ENCODE measurements around the gene RENBP. TPM values are rescaled to one million over a fixed set of nuclear protein-coding genes. Genes with fewer than 3 reads are reported as not detected.

Gene RENBP
- total RNA-seq, 1 donor from 2014 or later, result 46.4 TPM

DNA sequence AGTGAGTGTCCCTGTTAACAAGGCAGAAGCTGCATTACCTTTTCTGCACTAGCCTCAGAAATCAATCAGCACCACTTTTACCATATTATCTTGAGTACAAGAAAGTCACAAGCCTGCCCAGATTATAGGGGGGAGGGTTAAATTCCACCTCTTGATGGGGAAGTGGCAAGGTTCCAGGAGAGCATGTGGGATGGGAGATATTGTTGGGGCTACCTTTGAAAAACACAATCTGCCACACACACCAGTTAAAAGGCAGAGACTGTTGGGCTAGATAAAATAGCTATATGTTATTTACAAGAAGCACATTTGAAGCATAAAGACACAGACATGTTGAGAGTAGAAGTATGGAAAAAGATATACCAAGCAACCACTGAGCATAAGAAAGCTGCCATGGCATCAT, 46.5 kb downstream of the RENBP start:
- TF ChIP-seq, protein P1, sequence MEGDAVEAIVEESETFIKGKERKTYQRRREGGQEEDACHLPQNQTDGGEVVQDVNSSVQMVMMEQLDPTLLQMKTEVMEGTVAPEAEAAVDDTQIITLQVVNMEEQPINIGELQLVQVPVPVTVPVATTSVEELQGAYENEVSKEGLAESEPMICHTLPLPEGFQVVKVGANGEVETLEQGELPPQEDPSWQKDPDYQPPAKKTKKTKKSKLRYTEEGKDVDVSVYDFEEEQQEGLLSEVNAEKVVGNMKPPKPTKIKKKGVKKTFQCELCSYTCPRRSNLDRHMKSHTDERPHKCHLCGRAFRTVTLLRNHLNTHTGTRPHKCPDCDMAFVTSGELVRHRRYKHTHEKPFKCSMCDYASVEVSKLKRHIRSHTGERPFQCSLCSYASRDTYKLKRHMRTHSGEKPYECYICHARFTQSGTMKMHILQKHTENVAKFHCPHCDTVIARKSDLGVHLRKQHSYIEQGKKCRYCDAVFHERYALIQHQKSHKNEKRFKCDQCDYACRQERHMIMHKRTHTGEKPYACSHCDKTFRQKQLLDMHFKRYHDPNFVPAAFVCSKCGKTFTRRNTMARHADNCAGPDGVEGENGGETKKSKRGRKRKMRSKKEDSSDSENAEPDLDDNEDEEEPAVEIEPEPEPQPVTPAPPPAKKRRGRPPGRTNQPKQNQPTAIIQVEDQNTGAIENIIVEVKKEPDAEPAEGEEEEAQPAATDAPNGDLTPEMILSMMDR (IDR thresholded peaks at IDR 0.05), result no peak
- H3K27me3 ChIP-seq, result no peaks in the 10 kb centered on the region
- H3K9me3 ChIP-seq, result no peaks in the 10 kb centered on the region
- H3K4me1 ChIP-seq, result no peaks in the 10 kb centered on the region
- H3K27ac ChIP-seq, result no peak overlapping the region
- ATAC-seq (no peak), DNase-seq (no peak)
- no peaks in the 10 kb centered on the region for H3K36me3 ChIP-seq
- intact Hi-C loops (cut with DNase I), result no loop called here
- H3K4me3 ChIP-seq, result no peak overlapping the region

DNA sequence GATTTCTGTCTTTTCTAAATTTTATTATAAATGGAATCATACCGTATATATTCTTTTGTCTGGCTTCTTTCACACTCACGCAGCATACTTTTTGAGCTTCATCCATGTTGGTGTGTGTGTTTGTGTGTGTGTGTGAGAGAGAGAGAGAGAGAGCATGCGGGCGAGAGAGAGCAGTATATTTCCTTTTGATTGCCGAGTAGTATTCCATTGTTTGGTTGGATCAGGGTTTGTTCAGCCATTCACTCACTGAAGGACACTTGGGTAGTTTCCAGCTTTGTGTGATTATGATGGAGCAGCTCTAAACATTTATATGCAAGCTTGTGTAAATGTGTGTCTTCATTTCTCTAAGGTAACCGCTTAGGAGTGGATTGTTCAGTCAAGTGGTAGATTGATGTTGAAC, 55.3 kb downstream of the RENBP start:
- no peak for DNase-seq
- Histone ChIP-seq H3K9me3 (no peaks in the 10 kb centered on the region), H3K27me3 (peaks cover 12% of the 10 kb centered on the region), H3K36me3 (no peaks in the 10 kb centered on the region), H3K27ac (no peak overlapping the region), H3K4me3 (no peak overlapping the region), H3K4me1 (no peaks in the 10 kb centered on the region)
- ATAC-seq, result no peak
- TF ChIP-seq, protein P1 (IDR thresholded peaks at IDR 0.05), result no peak
- intact Hi-C loops (cut with DNase I), result no loop called here

DNA sequence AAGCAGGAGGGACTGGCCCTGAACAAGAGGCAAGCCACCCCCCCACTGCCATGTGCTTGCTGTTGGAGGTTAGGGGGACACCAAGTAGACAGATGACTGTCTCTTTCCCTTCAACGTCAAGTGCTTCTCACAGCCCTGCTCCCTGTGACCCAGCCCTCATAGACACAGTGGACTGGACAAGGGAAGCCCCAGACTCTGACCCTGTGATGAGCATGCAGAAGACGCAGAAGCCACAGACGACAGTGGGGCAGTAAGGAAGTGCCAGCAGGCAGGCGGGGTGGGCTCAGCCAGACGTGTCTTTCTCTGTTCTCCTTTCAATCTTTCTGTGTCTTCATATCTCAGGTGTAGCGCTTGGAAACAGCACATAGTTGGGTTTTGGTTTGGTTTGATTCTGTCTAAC, 56.1 kb downstream of the RENBP start:
- H3K9me3 ChIP-seq, result no peaks in the 10 kb centered on the region
- H3K27ac ChIP-seq, result no peak overlapping the region
- ATAC-seq, result no peak
- intact Hi-C loops (cut with DNase I), result no loop called here
- no peaks in the 10 kb centered on the region for H3K36me3 ChIP-seq
- DNase-seq, result no peak
- H3K4me1 ChIP-seq, result no peaks in the 10 kb centered on the region
- TF ChIP-seq, protein P1 (IDR thresholded peaks at IDR 0.05), result no peak
- H3K27me3 ChIP-seq, result peaks cover 12% of the 10 kb centered on the region
- no peak overlapping the region for H3K4me3 ChIP-seq

DNA sequence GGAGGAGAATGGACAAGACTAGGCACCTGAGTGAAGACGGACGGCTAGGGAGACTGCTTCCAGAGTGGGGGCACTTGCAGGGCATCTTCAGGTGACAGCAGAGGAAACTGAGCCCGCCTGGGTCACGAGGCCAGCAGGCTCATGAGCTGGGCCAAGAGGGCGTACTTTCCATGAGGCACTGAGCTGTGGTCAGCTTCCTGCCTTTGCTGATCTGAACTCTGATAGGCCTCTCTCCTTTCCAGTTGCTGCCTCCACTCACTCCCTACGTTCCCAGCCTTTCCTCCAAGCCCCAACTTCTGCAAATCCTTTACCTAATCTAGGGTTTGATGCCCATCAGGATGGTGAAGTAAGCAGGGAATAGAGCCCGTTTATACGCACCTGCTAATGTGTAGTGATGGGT, 57.1 kb downstream of the RENBP start:
- intact Hi-C loops (cut with DNase I), result no loop called here
- ATAC-seq (no peak), DNase-seq (no peak)
- H3K9me3 ChIP-seq, result no peaks in the 10 kb centered on the region
- no peak overlapping the region for H3K27ac ChIP-seq
- H3K4me3 ChIP-seq, result no peak overlapping the region
- no peaks in the 10 kb centered on the region for H3K4me1 ChIP-seq
- no peaks in the 10 kb centered on the region for H3K36me3 ChIP-seq
- peaks cover 12% of the 10 kb centered on the region for H3K27me3 ChIP-seq
- TF ChIP-seq, protein P1 (IDR thresholded peaks at IDR 0.05), result no peak

DNA sequence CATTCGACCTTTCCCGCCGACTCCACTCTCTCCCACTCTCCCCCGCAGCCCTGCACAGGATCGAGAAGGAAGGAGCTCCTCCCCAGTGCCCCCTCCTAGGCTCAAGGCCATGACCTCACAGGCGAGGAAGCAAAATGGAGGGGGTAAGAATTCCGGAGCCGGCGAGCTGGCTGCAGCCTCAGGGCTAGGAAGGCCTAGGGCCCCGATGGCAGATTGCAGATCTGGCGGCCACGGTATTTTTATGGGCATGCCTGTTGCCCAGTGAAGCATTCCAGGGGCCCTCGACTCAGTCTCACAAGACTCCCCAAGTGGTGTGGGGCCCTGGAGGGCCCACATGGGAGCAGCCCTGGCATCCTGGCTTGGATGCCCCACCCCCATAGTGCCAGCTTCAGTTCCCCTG, 57.5 kb downstream of the RENBP start:
- no peak overlapping the region for H3K27ac ChIP-seq
- no peaks in the 10 kb centered on the region for H3K36me3 ChIP-seq
- H3K9me3 ChIP-seq, result no peaks in the 10 kb centered on the region
- TF ChIP-seq, protein P1 (IDR thresholded peaks at IDR 0.05), result no peak
- H3K27me3 ChIP-seq, result peaks cover 12% of the 10 kb centered on the region
- H3K4me1 ChIP-seq, result no peaks in the 10 kb centered on the region
- ATAC-seq (no peak), DNase-seq (no peak)
- intact Hi-C loops (cut with DNase I), result no loop called here
- no peak overlapping the region for H3K4me3 ChIP-seq
